KOPT-K1 (cell line): ENCODE data around the gene ASMT.
A peak's percentile ranks its signal among the peaks of the same experiment; 100 is the strongest.
"Not testable (repeated sequence)": the region's sequence is repeated elsewhere in the genome, so short reads cannot be mapped to it uniquely, and the experiment has no call there.

ENCODE experiments used
- H3K27ac ChIP-seq: fragments of 200-600 bp; sonication (generic); 2 replicates; pipeline ENCODE4 v1.5.1; 2016; ENCODE audit warnings: antibody characterized with exemption, mild to moderate bottlenecking, low read depth, low read length; ENCODE audit not compliant: poor library complexity, severe bottlenecking
- H3K36me3 ChIP-seq: fragments of 200-600 bp; sonication (generic); 2 replicates; pipeline ENCODE4 v1.5.1; 2017; ENCODE audit warnings: antibody characterized with exemption, mild to moderate bottlenecking, low read length, moderate library complexity; ENCODE audit not compliant: insufficient read depth
- H3K9me3 ChIP-seq: fragments of 200-600 bp; sonication (generic); 2 replicates; pipeline ENCODE4 v1.5.1; 2017; ENCODE audit warnings: antibody characterized with exemption, low read length, mild to moderate bottlenecking; ENCODE audit not compliant: insufficient read depth, poor library complexity, severe bottlenecking

Gene ASMT

GRCh38 chrX:1614927-1615326 is at the start of gene ASMT:
ASMT (plus strand) TSS chrX:1615059; CDS start chrX:1615200, 141 bp downstream.
- H3K9me3 ChIP-seq: no peaks in the 10 kb centered on the region
- H3K27ac ChIP-seq: no peak within 1 kb of the TSS
- no peaks in the 10 kb centered on the region for H3K36me3 ChIP-seq

GRCh38 chrX:1574181-1574580 is 40.7 kb upstream of the ASMT start:
- H3K36me3 ChIP-seq, H3K27ac ChIP-seq: not testable (repeated sequence)
- peaks cover 15% of the 10 kb centered on the region for H3K9me3 ChIP-seq

GRCh38 chrX:1576201-1576992 is 38.5 kb upstream of the ASMT start:
- H3K27ac ChIP-seq: peak overlapping the region; percentile 85
- no peaks in the 10 kb centered on the region for H3K36me3 ChIP-seq
- peaks cover 13% of the 10 kb centered on the region for H3K9me3 ChIP-seq

- Histone ChIP-seq H3K9me3 (peaks cover 13% of the 10 kb centered on the region), H3K36me3 (no peaks in the 10 kb centered on the region), H3K27ac (peak overlapping the region; percentile 85)
Measured at GRCh38 chrX:1577845-1578244, 37.0 kb upstream of the ASMT start.

- Histone ChIP-seq H3K27ac (peak overlapping the region; percentile 24), H3K9me3 (peaks cover 13% of the 10 kb centered on the region), H3K36me3 (no peaks in the 10 kb centered on the region)
Measured at GRCh38 chrX:1578511-1579173, 36.2 kb upstream of the ASMT start.

GRCh38 chrX:1581132-1581531 is 33.7 kb upstream of the ASMT start:
- H3K36me3 ChIP-seq: no peaks in the 10 kb centered on the region
- no peak overlapping the region for H3K27ac ChIP-seq
- peaks cover 13% of the 10 kb centered on the region for H3K9me3 ChIP-seq

- Histone ChIP-seq H3K9me3 (peaks cover 9% of the 10 kb centered on the region), H3K27ac (no peak overlapping the region), H3K36me3 (no peaks in the 10 kb centered on the region)
Measured at GRCh38 chrX:1582686-1583437, 32.0 kb upstream of the ASMT start.

GRCh38 chrX:1584237-1585011 is 30.4 kb upstream of the ASMT start:
- H3K36me3 ChIP-seq: no peaks in the 10 kb centered on the region
- no peak overlapping the region for H3K27ac ChIP-seq
- peaks cover 5% of the 10 kb centered on the region for H3K9me3 ChIP-seq

- no peaks in the 10 kb centered on the region for H3K9me3 ChIP-seq
- H3K27ac ChIP-seq: no peak overlapping the region
- H3K36me3 ChIP-seq: no peaks in the 10 kb centered on the region
Measured at GRCh38 chrX:1587161-1587560, 27.7 kb upstream of the ASMT start.

GRCh38 chrX:1589356-1590130 is 25.3 kb upstream of the ASMT start:
- Histone ChIP-seq H3K36me3 (peaks cover 18% of the 10 kb centered on the region), H3K27ac (no peak overlapping the region), H3K9me3 (no peaks in the 10 kb centered on the region)

- Histone ChIP-seq H3K27ac (peak within 1 kb of the TSS; percentile 74), H3K9me3 (no peaks in the 10 kb centered on the region), H3K36me3 (peaks cover 35% of the 10 kb centered on the region)
Measured at GRCh38 chrX:1591102-1591862, 23.6 kb upstream of the ASMT start, which contains the start of gene AKAP17A. AKAP17A (plus strand) TSS chrX:1591604; CDS start chrX:1593463, 1,859 bp downstream.

- Histone ChIP-seq H3K9me3 (no peaks in the 10 kb centered on the region), H3K27ac (peak overlapping the region; percentile 74), H3K36me3 (peaks cover 41% of the 10 kb centered on the region)
Measured at GRCh38 chrX:1591863-1592469, 22.9 kb upstream of the ASMT start.

- Histone ChIP-seq H3K27ac (peak overlapping the region; percentile 74), H3K9me3 (no peaks in the 10 kb centered on the region), H3K36me3 (peaks cover 47% of the 10 kb centered on the region)
Measured at GRCh38 chrX:1592470-1593142, 22.3 kb upstream of the ASMT start.
